Kidney capillary endothelial cell (primary cell): ENCODE results near the gene AICDA.
"Not testable (repeated sequence)": the region's sequence is repeated elsewhere in the genome, so short reads cannot be mapped to it uniquely, and the experiment has no call there.

Experiments used
- DNase-seq: peaks from one replicate; pipeline ENCODE4 v3.0.0-alpha.2; 2018; ENCODE audit warnings: low spot score

The AICDA gene

GRCh38 chr12:8609061-8609570 is 3.5 kb downstream of the AICDA start:
- peak; percentile 42 for DNase-seq

DNA sequence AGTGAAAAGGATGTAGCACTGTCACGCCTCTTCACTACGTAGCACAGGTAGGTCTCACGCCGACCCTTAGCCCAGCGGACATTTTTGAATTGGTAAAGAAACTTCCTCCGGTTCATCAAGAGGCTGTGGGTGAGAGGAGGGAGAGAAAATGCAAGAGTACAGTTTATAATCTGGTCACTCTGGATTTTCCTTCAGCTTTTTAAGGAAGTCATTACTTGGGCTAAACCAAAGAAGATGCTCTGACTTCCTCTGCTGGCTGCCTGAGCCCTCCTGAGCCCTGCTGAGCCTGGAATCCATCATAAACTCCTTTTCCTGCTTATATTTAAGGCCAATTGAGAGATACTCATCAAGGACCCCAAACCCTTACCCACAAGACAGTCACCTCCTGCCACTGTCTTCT is 5.8 kb downstream of the AICDA start:
- no peak for DNase-seq

GRCh38 chr12:8605057-8605456 is 7.6 kb downstream of the AICDA start:
- DNase-seq: no peak

DNA sequence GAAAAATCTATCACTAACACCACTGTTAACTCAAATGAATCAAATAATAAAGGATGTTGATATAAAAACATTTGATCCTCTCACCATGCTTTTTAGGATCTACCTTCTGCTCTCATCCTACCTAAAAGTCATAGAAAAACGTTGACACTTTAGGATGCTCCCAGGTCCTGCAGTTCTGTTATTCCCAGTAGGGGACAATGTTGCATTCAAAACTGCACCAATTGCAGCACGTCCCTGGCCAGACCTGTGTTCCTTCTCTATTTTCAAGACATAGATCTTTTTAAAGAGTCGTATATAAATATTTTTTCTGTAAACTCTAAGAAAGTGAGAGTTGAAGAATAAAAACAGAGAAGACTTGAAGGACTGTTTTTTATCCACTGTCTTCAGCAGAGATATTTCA is 8.8 kb downstream of the AICDA start:
- DNase-seq: no peak

DNA sequence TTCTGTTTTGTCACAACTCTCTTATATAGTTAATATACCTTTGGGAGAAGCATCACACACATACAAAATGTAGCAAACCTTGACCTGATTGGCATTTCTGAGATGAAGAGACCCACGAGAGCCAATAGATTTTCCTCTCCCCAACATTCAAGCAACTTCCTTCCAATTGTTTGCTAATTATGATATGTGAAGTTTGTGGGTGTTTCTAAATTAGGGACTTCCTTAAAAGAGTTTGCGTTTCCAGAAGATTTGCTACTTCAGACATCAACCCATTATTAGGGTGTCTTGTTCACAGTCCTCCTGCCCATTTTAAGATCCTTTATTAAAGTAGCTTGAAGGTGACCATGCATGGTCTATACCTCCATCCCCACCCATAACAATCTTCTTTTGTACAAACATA is 9.4 kb downstream of the AICDA start:
- DNase-seq: no peak

DNA sequence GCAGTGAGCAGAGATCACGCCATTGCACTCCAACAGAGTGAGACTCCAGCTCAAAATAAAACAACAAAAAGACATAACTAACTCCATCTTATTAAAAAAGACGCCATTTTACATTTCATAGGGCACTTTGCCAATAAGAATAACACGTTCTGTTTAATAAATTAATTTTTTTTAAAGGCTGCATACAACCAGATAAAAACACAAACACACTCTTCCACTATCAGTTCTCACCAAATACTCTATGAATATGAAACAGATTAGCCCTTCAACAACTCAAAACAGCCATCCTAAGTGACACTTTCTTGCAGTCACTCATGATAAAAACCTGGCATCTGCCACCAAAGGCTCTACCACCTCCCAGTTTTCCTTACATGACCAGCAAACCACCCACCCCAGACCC is 16.1 kb downstream of the AICDA start:
- DNase-seq: no peak

DNA sequence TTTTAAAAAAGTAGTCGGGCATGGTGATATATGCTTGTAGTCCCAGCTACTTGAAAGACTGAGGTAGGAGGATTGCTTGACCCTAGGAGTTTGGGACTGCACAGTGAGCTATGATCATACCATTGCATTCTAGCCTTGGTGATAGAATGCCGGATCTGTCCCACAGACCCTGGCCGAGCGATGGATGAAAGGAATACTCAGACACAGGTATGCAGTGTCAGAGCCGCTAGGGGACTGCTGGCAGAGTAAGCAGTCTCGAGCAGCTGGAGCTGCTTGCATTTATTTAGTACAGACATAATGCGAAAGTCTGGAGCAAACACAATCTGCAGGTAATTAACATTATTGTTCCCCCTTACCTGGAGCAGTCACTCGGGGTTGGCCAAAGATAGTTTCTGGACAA is 18.6 kb downstream of the AICDA start:
- no peak for DNase-seq

GRCh38 chr12:8593246-8593645 is 19.4 kb downstream of the AICDA start:
- no peak for DNase-seq

DNA sequence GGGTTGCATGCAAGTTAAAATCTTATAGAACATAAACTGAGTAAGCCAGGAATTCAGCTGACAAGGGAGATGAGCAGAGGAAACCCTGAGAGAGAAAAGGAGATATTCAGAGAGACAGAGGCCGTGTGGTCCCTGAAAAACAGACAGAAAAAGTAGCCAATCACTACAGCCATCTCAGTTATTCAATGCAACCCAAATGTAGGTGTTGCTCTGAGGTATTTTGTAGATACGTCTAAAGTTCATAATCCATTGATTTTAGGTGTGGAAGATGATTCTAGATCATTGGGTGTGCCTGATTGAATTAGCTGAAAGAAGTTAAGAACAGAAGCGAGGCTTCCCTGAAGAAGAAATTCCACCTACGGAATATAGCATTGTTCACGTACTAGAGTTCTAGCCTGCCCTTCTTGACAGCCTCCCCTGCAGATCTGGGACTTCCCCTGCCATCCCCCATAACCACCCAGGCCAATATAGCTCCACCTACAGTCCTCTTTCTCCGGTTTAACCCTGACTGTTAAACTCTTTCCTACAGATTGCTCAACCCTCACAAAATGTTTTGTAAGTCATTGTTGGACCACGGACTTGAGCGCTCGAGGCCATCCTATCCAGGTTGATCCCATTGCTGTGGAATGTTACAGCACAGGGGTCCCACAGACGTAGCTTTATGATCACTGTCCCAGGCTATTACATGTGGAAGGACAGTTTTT is 21.7 kb downstream of the AICDA start:
- no peak for DNase-seq

DNA sequence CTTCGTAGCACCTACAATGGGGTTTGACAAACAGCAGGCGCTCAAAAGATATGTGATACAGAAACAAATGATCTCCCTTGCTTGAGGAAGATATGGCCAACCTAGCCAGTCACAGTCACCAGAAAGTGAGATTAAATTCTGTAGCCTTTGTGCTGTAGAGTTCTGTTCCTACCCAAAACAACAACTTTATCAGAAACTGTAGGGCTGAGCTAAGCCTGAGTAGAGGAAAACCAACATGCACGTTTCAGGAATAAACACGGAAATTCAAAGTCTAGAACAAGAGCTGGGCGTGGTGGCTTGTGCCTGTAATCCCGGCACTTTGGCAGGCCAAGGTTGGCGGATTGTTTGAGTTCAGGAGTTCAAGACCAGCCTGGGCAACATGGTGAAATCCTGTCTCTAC is 23.0 kb downstream of the AICDA start:
- no peak for DNase-seq

DNA sequence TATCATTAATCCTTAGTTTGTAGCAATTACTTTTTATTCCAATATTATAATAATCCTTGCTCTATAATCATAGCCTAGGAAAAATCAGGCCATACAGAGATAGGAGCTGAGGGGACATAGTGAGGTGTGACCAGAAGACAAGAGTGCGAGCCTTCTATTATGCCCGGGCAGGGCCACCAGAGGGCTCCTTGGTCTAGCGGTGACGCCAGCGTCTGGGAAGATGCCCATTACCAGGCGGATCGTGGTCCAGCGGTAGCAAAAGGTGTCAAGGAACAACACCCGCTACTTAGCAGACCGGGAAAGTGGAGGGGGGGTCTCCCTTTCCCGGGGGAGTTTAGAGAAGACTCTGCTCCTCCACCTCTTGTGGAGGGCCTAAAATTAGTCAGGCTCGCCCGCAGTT is 28.2 kb downstream of the AICDA start:
- not testable (repeated sequence) for DNase-seq

DNA sequence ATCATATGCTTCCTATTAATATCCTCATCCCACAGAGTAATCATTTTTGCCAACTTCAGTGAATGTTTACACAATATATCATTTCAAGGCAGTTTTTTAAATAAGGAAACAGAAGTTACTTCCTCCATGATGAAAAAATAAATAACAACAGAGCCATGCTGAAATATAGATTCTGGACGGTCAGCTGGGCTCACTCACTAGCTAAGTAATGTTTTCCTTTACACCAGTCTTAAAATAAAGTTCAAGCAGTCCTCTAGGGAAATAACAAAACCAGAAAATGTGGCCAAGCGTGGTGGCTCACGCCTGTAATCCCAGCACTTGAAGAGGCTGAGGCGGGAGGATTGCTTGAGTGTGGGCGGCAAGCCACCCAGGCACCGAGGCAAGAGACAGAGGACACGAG is 28.7 kb downstream of the AICDA start:
- DNase-seq: no peak

DNA sequence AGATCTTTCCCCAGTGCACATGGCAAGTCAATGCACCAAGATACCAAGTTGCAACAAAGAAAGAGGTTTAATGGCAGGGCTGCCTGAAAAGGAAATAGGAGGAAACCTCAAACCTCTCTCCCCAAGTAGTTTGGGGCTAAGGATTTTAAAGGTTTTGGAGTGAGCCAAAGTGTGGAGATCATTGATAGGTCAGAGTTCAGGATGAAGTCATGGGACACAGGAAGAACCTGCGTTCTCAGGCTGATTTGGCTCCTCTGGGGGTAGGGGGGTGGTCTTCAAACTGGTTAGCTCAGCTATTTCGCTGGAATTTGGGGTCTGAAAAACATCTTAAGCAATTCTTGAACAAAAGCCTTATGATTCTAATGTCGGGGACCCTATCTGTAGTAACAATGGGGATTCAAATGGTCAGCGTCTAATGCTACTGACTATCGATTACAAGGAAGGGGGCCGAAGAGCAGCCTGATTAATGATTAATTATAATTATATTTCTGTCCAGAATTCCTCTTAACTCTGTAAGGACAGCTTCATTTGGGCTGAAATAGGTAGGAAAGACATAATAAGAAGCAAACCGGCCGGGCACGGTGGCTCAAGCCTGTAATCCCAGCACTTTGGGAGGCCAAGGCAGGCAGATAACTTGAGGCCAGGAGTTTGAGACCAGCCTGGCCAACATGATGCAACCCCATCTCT is 31.4 kb downstream of the AICDA start:
- DNase-seq: no peak

DNA sequence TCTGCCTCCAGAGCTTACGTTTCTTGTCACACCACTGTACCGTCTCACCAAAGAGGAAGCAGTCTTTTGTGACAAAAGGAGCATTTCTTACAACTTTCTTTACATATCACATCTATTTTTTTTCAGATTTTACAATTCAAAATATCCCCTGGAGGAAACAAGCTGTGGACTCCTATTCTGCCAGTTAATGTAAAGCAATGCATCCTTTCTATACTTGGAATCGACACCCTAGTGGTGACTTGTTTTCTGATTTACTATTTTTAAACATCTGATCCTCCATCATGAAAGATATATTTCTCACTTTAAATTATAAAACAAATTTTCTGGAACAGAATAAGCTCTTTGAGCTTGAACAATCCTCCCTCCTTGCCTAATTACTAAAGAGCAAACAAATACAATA is 34.8 kb downstream of the AICDA start:
- no peak for DNase-seq

DNA sequence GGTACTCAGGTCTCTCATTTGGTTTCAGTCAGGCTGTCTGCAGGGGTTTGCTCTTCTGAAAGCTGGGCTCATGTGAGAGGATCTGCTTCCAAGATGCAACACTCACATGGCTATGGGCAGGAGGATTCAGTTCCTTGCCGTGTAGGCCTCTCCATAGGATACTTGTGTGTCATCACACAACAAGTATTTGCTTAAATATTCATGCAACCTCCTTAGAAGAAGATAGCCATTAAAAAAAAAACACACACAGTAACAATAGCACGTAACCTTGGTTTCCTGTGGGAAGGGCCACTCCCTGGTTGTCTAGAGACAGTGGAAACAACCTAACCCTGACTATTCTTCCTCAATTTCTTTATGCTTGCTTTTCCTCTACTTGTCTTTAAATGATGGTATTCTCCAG is 40.2 kb downstream of the AICDA start:
- no peak for DNase-seq

- DNase-seq: no peak
Measured at GRCh38 chr12:8566525-8566924, 46.1 kb downstream of the AICDA start.

DNA sequence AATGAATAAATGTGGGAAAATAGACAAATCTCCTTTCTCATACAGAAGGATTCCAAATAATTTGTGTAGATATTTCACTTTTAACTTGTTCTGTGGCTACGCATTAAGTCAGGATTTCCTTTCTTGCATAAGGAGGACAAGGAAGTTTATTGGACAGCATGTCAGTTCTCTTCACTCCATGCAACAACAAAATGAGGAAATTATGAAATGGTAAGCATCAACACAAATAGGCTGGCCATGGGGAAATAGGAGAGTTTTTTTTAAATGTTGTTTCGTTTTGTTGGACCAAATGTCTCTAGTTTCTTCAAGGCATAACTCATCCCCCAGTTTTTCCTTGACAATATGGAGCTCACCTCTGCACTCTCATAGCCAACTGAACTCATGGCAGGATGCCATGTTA is 46.6 kb downstream of the AICDA start:
- DNase-seq: not testable (repeated sequence)

GRCh38 chr12:8564656-8565055 is 48.0 kb downstream of the AICDA start:
- no peak for DNase-seq

DNA sequence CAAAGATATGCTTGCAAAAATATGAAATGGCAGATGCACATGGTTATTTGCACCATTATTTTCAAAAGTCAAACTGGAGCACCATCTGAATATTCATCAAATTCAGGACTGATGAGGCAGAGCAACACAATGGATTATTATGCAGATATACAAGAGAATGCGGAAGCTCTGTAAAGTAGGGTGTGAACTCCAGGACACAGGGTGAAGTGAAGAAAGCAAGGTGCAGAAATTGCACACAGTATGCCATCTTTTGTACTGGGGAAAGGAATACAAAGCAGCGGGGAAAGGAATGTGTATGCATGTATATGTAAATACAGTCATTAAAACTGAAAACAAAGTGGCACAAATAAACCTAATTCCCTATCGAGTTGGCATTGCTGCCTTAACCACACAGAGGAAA is 49.3 kb downstream of the AICDA start:
- DNase-seq: no peak

- DNase-seq: no peak
Measured at GRCh38 chr12:8562310-8562709, 50.3 kb downstream of the AICDA start.

- DNase-seq: no peak
Measured at GRCh38 chr12:8561011-8561410, 51.6 kb downstream of the AICDA start.

DNA sequence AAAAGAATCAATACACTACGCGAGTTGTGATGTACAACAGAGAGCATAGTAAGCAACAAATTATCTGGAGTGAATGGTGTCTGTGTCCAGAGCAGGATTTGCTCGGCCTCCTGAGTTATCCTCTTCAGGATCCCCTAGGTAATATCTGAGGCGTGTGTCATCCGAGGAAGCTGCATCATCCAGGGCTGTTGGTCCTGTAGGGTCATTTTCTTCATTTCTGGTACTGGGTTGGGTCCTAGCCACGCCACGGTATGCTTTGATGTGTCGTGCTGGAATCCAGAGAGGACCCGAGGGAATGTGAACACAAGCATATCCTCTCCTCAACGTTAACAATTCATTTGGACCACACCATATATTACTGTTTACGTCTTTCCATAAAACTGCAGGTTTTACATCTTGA is 53.0 kb downstream of the AICDA start:
- DNase-seq: no peak

- no peak for DNase-seq
Measured at GRCh38 chr12:8556531-8557097, 56.0 kb downstream of the AICDA start.
